Fibroblast of lung (primary cell): ENCODE measurements around the gene LYRM2. TPM values are rescaled to one million over a fixed set of nuclear protein-coding genes. Genes with fewer than 3 reads are reported as not detected.

ENCODE experiments used
- DNase-seq, 2 donors: peaks; one replicate each; pipeline versions ENCODE4 v3.0.0 to v3.0.0-alpha.2; 2010; ENCODE audit warnings: low read depth in 2 of 2
- H2AFZ ChIP-seq: 2 replicates; pipeline ENCODE4 v1.5.1; 2012; ENCODE audit warnings: low read length, control low read depth, inconsistent platforms
- H3K27ac ChIP-seq: 2 replicates; pipeline ENCODE4 v1.5.1; 2011; ENCODE audit warnings: low read length, control low read depth; ENCODE audit not compliant: insufficient read depth
- H3K27me3 ChIP-seq: 2 replicates; pipeline ENCODE4 v1.5.1; 2011; ENCODE audit warnings: mild to moderate bottlenecking, low read length; ENCODE audit not compliant: control insufficient read depth, insufficient read depth
- H3K36me3 ChIP-seq: 2 replicates; pipeline ENCODE4 v1.5.1; 2011; ENCODE audit warnings: low read length; ENCODE audit not compliant: control insufficient read depth, insufficient read depth
- H3K4me1 ChIP-seq: 2 replicates; pipeline ENCODE4 v1.5.1; 2011; ENCODE audit warnings: low read length; ENCODE audit not compliant: control insufficient read depth, insufficient read depth; ENCODE audit errors: extremely low read depth
- H3K4me2 ChIP-seq: 2 replicates; pipeline ENCODE4 v1.5.1; 2011; ENCODE audit warnings: low read length, control low read depth; ENCODE audit not compliant: insufficient read depth; ENCODE audit errors: extremely low read depth
- H3K4me3 ChIP-seq, 4 experiments: fragments of 200-600 bp in 1 of 4; sonication (generic) in 1 of 4; replicated peaks in 1 of 4; 2 replicates each; pipeline ENCODE4 v1.5.1; 2011 to 2016; ENCODE audit warnings: low read length in 4 of 4, low read depth in 3 of 4, mild to moderate bottlenecking in 3 of 4, control low read depth in 2 of 4, inconsistent platforms in 1 of 4, mixed read lengths in 1 of 4; ENCODE audit not compliant: insufficient read depth in 1 of 4; ENCODE audit errors: control extremely low read depth in 1 of 4
- H3K79me2 ChIP-seq: 2 replicates; pipeline ENCODE4 v1.5.1; 2012; ENCODE audit warnings: mild to moderate bottlenecking, low read length, inconsistent platforms; ENCODE audit not compliant: control insufficient read depth, insufficient read depth
- H3K9ac ChIP-seq: 2 replicates; pipeline ENCODE4 v1.5.1; 2011; ENCODE audit warnings: mild to moderate bottlenecking, low read length, control low read depth; ENCODE audit not compliant: insufficient read depth
- H3K9me3 ChIP-seq: 2 replicates; pipeline ENCODE4 v1.5.1; 2012; ENCODE audit warnings: low read depth, low read length; ENCODE audit not compliant: control insufficient read depth, insufficient read depth
- H4K20me1 ChIP-seq: 2 replicates; pipeline ENCODE4 v1.5.1; 2011; ENCODE audit warnings: low read length; ENCODE audit not compliant: control insufficient read depth, insufficient read depth; ENCODE audit errors: extremely low read depth
- CTCF ChIP-seq, 2 donors: IDR thresholded peaks in 1 of 2; conservative IDR thresholded peaks in 1 of 2; 1 replicate in 1 of 2; 2 replicates in 1 of 2; pipeline ENCODE4 v1.5.1; 2011 to 2012; ENCODE audit warnings: low read length in 2 of 2, control low read depth in 1 of 2, inconsistent platforms in 1 of 2, low read depth in 1 of 2, mild to moderate bottlenecking in 1 of 2
- EZH2 ChIP-seq: IDR thresholded peaks from 2 replicates; pipeline ENCODE4 v1.5.1; 2012; ENCODE audit warnings: low read length, control low read depth, mild to moderate bottlenecking; ENCODE audit errors: missing control alignments
- polyA plus RNA-seq, 2 donors: library from polyadenylated mRNA; depleted of rRNA in 1 of 2; stranded (reverse) in 1 of 2; unstranded in 1 of 2; fragments of >200 nt; gene quantifications; 2 replicates each; pipeline ENCODE4 v1.2.1, GENCODE V29; 2011 to 2012; ENCODE audit warnings: missing spikeins in 1 of 2
- total RNA-seq: library from RNA; depleted of rRNA; stranded (reverse); fragments of >200 nt; gene quantifications from 2 replicates; pipeline ENCODE4 v1.2.1, GENCODE V29; 2014

Gene LYRM2
- total and polyA plus RNA-seq, 2 donors (not counting 1 experiment from before 2014, with no cell fraction given), result 27.4 to 66.1 TPM

GRCh38 chr6:89616531-89616930, 22.0 kb downstream of the LYRM2 start:
- H3K27ac ChIP-seq, result no peak overlapping the region
- no peaks in the 10 kb centered on the region for H4K20me1 ChIP-seq
- TF ChIP-seq CTCF (conservative IDR thresholded peaks at IDR 0.05 in 1 of 2, IDR thresholded peaks at IDR 0.05 in 1 of 2; ENCODE audit: low read depth in 1 of 2, low read length in 2 of 2) (no peak), EZH2 (no peak)
- DNase-seq, result no peak
- H3K27me3 ChIP-seq, result no peaks in the 10 kb centered on the region
- no peak overlapping the region for H3K4me3 ChIP-seq
- H3K9me3 ChIP-seq, result no peaks in the 10 kb centered on the region
- no peak overlapping the region for H3K4me2 ChIP-seq
- no peak overlapping the region for H2AFZ ChIP-seq
- no peak overlapping the region for H3K9ac ChIP-seq
- H3K4me1 ChIP-seq, result no peaks in the 10 kb centered on the region
- H3K79me2 ChIP-seq, result no peaks in the 10 kb centered on the region
- no peaks in the 10 kb centered on the region for H3K36me3 ChIP-seq

GRCh38 chr6:89615882-89616281, 22.7 kb downstream of the LYRM2 start:
- no peak overlapping the region for H3K4me2 ChIP-seq
- no peaks in the 10 kb centered on the region for H3K9me3 ChIP-seq
- no peak overlapping the region for H3K9ac ChIP-seq
- no peaks in the 10 kb centered on the region for H3K27me3 ChIP-seq
- H3K4me3 ChIP-seq, result no peak overlapping the region
- H2AFZ ChIP-seq, result no peak overlapping the region
- no peaks in the 10 kb centered on the region for H3K4me1 ChIP-seq
- no peaks in the 10 kb centered on the region for H3K79me2 ChIP-seq
- no peak overlapping the region for H3K27ac ChIP-seq
- no peak for TF ChIP-seq EZH2
- no peaks in the 10 kb centered on the region for H4K20me1 ChIP-seq
- DNase-seq, result no peak
- no peaks in the 10 kb centered on the region for H3K36me3 ChIP-seq

GRCh38 chr6:89613790-89614189, 24.8 kb downstream of the LYRM2 start:
- H3K36me3 ChIP-seq, result no peaks in the 10 kb centered on the region
- H3K4me3 ChIP-seq, result no peak overlapping the region
- no peaks in the 10 kb centered on the region for H3K27me3 ChIP-seq
- no peak for TF ChIP-seq EZH2
- no peak for TF ChIP-seq CTCF (conservative IDR thresholded peaks at IDR 0.05 in 1 of 2, IDR thresholded peaks at IDR 0.05 in 1 of 2; ENCODE audit: low read depth in 1 of 2, low read length in 2 of 2)
- H3K79me2 ChIP-seq, result no peaks in the 10 kb centered on the region
- H3K27ac ChIP-seq, result no peak overlapping the region
- no peak overlapping the region for H2AFZ ChIP-seq
- no peaks in the 10 kb centered on the region for H3K4me1 ChIP-seq
- H3K4me2 ChIP-seq, result no peak overlapping the region
- no peak for DNase-seq
- H3K9ac ChIP-seq, result no peak overlapping the region
- no peaks in the 10 kb centered on the region for H4K20me1 ChIP-seq
- H3K9me3 ChIP-seq, result no peaks in the 10 kb centered on the region
